ENCODE data around the gene OCIAD2.

OCIAD2 gene

DNA sequence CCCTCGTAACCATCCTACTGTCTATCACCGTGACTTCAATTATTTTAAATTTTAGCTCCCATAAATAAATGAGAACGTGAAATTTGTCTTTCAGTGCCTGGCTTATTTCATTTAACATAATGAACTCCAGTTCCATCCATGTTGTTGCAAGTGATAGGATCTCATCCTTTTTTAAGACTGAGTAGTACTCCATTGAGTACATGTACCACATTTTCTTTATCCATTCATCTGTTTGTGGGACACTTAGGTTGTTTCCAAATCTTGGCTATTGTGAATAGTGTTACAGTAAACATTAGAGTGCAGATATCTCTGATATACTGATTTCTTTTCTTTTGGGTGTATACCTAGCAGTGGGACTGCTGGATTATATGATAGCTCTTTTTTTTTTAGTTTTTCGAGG is 42.8 kb downstream of the OCIAD2 start:
- Histone ChIP-seq H3K79me2 (ENCODE audit: insufficient read depth, low read length) (no peaks in the 10 kb centered on the region), H3K4me2 (ENCODE audit: low read depth, low read length, poor library complexity, severe bottlenecking) (no peak overlapping the region), H3F3A (ENCODE audit: insufficient read depth) (peaks cover 16% of the 10 kb centered on the region; the same call in 1 of the 2 replicates), H3K9ac (ENCODE audit: low read length) (no peak overlapping the region), H3K27me3 (ENCODE audit: low read length) (no peaks in the 10 kb centered on the region), H3K36me3 (ENCODE audit: low read length) (peaks cover 16% of the 10 kb centered on the region), H3K9me3 (ENCODE audit: insufficient read depth, low read length) (no peaks in the 10 kb centered on the region), H3K4me3 (ENCODE audit: insufficient read depth, low read length, poor library complexity, severe bottlenecking) (no peak overlapping the region), H2AFZ (ENCODE audit: low read depth, low read length, severe bottlenecking) (no peak overlapping the region), H4K20me1 (ENCODE audit: low read depth, low read length) (no peaks in the 10 kb centered on the region), H3K9me2 (replicated peaks; ENCODE audit: insufficient read depth, low read length) (no peaks in the 10 kb centered on the region), H3K27ac (ENCODE audit: low read depth, low read length) (no peak overlapping the region)
- TF ChIP-seq EZH2phosphoT487 (conservative IDR thresholded peaks at IDR 0.05; ENCODE audit: low read length) = no peak
- TF ChIP-seq, protein P1, sequence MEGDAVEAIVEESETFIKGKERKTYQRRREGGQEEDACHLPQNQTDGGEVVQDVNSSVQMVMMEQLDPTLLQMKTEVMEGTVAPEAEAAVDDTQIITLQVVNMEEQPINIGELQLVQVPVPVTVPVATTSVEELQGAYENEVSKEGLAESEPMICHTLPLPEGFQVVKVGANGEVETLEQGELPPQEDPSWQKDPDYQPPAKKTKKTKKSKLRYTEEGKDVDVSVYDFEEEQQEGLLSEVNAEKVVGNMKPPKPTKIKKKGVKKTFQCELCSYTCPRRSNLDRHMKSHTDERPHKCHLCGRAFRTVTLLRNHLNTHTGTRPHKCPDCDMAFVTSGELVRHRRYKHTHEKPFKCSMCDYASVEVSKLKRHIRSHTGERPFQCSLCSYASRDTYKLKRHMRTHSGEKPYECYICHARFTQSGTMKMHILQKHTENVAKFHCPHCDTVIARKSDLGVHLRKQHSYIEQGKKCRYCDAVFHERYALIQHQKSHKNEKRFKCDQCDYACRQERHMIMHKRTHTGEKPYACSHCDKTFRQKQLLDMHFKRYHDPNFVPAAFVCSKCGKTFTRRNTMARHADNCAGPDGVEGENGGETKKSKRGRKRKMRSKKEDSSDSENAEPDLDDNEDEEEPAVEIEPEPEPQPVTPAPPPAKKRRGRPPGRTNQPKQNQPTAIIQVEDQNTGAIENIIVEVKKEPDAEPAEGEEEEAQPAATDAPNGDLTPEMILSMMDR (IDR thresholded peaks at IDR 0.05; ENCODE audit: insufficient read depth, low read length, poor library complexity, severe bottlenecking) = no peak

DNA sequence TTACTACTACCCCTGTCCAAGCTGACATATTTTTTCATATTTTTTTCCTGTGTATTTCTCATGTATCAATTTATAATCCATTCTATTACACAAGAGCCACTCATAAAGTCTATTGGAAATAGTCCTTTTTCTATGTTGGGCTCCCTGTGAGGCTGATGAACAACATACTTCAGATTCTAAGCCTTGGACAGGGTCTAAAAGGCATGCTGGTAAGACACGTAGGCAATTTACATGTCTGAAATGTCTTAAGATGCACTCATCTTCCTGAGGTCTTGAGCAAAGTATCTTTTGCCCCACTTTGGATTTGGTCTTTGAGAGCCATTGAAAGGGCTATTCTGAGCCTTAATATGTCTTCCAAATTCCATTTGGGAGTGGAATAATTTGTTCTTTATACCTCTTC is 43.9 kb downstream of the OCIAD2 start:
- Histone ChIP-seq H3K9me2 (replicated peaks; ENCODE audit: insufficient read depth, low read length) (no peaks in the 10 kb centered on the region), H4K20me1 (ENCODE audit: low read depth, low read length) (no peaks in the 10 kb centered on the region), H3K4me3 (ENCODE audit: insufficient read depth, low read length, poor library complexity, severe bottlenecking) (no peak overlapping the region), H3K79me2 (ENCODE audit: insufficient read depth, low read length) (no peaks in the 10 kb centered on the region), H3F3A (ENCODE audit: insufficient read depth) (peaks cover 16% of the 10 kb centered on the region; the same call in 1 of the 2 replicates), H3K9me3 (ENCODE audit: insufficient read depth, low read length) (no peaks in the 10 kb centered on the region), H3K27ac (ENCODE audit: low read depth, low read length) (no peak overlapping the region), H3K36me3 (ENCODE audit: low read length) (peaks cover 16% of the 10 kb centered on the region), H3K9ac (ENCODE audit: low read length) (no peak overlapping the region), H3K27me3 (ENCODE audit: low read length) (no peaks in the 10 kb centered on the region), H2AFZ (ENCODE audit: low read depth, low read length, severe bottlenecking) (no peak overlapping the region), H3K4me2 (ENCODE audit: low read depth, low read length, poor library complexity, severe bottlenecking) (no peak overlapping the region)
- no peak for TF ChIP-seq EZH2phosphoT487 (conservative IDR thresholded peaks at IDR 0.05; ENCODE audit: low read length)
- TF ChIP-seq, protein P1 (IDR thresholded peaks at IDR 0.05; ENCODE audit: insufficient read depth, low read length, poor library complexity, severe bottlenecking) = no peak

DNA sequence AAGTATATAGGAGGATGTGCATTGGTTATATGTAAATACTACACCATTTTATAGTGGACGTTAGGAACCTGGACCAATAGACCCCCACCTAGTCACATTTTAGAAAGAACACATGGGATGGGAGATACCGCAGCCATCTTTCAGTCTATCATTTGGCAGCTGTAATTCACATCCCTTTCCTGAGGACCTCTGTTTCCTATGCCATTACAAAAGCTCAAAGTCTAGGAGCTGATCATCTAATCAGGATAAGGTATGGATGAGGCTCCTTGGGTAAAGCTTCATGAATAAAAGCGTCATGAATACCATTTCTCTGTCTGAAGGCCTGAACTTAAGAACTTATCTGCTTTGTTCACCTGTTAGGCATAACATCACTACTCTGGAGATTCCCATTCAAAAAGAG is 44.5 kb downstream of the OCIAD2 start:
- Histone ChIP-seq H2AFZ (ENCODE audit: low read depth, low read length, severe bottlenecking) (no peak overlapping the region), H3K27me3 (ENCODE audit: low read length) (no peaks in the 10 kb centered on the region), H3K9me3 (ENCODE audit: insufficient read depth, low read length) (no peaks in the 10 kb centered on the region), H3K9ac (ENCODE audit: low read length) (no peak overlapping the region), H3F3A (ENCODE audit: insufficient read depth) (peaks cover 16% of the 10 kb centered on the region; the same call in 1 of the 2 replicates), H4K20me1 (ENCODE audit: low read depth, low read length) (no peaks in the 10 kb centered on the region), H3K4me3 (ENCODE audit: insufficient read depth, low read length, poor library complexity, severe bottlenecking) (no peak overlapping the region), H3K79me2 (ENCODE audit: insufficient read depth, low read length) (no peaks in the 10 kb centered on the region), H3K36me3 (ENCODE audit: low read length) (peaks cover 18% of the 10 kb centered on the region), H3K4me2 (ENCODE audit: low read depth, low read length, poor library complexity, severe bottlenecking) (no peak overlapping the region), H3K27ac (ENCODE audit: low read depth, low read length) (no peak overlapping the region), H3K9me2 (replicated peaks; ENCODE audit: insufficient read depth, low read length) (no peaks in the 10 kb centered on the region)
- TF ChIP-seq EZH2phosphoT487 (conservative IDR thresholded peaks at IDR 0.05; ENCODE audit: low read length) = no peak
- TF ChIP-seq, protein P1 (IDR thresholded peaks at IDR 0.05; ENCODE audit: insufficient read depth, low read length, poor library complexity, severe bottlenecking) = no peak

Measured in SU-DHL-6 (cell line).